ENCODE data around the gene RAB11B.
"Not testable (repeated sequence)": the region's sequence is repeated elsewhere in the genome, so short reads cannot be mapped to it uniquely, and the experiment has no call there.

RAB11B gene

DNA sequence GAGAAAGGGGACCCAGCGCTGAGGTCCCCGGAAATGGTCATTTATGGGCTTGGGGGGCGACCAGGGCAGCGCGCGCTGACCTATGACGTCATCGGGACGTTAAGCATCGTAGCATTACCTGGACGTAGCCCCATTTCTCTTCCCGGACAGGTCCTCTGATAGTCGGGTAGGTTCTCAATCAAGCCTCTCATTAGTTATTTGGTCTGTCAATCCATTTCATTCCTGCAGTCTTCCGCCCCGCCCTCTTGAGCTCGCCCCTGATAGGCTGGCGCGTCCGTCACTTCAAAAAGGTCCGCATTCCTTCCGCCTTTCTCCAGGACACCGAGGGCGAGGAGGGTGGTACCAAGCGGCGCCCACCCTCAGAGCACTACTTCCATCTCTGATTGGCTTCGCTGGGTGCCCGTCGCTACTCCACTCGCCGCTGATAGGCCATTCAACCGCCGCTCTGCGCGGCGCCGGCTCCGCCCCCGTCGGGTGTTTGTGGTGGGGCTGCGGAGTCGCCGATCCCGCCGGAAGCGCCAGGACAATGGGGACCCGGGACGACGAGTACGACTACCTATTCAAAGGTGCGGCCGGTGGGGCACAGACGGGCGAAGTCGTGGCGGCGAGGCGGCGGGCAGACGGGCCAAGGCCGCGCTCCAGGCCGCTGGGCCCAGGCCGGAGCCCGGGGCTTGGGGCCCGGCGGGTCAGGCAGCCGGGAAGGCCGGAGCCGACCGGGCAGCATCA is at the start of gene RAB11B:
Gene RAB11B (plus strand): TSS at position 470 of the 726 bp plus-strand sequence. CDS start 57 bp downstream, at position 527.
- H3K4me3 ChIP-seq (ENCODE audit: low read depth, low read length): peak within 1 kb of the TSS; percentile 65
- peak; percentile 99 for DNase-seq (ENCODE audit: low read depth)
- TF ChIP-seq, protein P1, sequence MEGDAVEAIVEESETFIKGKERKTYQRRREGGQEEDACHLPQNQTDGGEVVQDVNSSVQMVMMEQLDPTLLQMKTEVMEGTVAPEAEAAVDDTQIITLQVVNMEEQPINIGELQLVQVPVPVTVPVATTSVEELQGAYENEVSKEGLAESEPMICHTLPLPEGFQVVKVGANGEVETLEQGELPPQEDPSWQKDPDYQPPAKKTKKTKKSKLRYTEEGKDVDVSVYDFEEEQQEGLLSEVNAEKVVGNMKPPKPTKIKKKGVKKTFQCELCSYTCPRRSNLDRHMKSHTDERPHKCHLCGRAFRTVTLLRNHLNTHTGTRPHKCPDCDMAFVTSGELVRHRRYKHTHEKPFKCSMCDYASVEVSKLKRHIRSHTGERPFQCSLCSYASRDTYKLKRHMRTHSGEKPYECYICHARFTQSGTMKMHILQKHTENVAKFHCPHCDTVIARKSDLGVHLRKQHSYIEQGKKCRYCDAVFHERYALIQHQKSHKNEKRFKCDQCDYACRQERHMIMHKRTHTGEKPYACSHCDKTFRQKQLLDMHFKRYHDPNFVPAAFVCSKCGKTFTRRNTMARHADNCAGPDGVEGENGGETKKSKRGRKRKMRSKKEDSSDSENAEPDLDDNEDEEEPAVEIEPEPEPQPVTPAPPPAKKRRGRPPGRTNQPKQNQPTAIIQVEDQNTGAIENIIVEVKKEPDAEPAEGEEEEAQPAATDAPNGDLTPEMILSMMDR (IDR thresholded peaks at IDR 0.05; ENCODE audit: low read depth, low read length, missing control alignments): no peak
- in situ Hi-C loops (cut with HindIII; ENCODE audit: low sequenced_read_pairs): no loop called here

- in situ Hi-C loops (cut with HindIII; ENCODE audit: low sequenced_read_pairs); DNase-seq (ENCODE audit: low read depth); H3K4me3 ChIP-seq (ENCODE audit: low read depth, low read length): not testable (repeated sequence)
These were observed 48.7 kb upstream of the RAB11B start for GRCh38 chr19:8341504-8341903.

- no peak overlapping the region for H3K4me3 ChIP-seq (ENCODE audit: low read depth, low read length)
- TF ChIP-seq, protein P1 (IDR thresholded peaks at IDR 0.05; ENCODE audit: low read depth, low read length, missing control alignments): no peak
- no peak for DNase-seq (ENCODE audit: low read depth)
- in situ Hi-C loops (cut with HindIII; ENCODE audit: low sequenced_read_pairs): no loop called here
These were observed 47.9 kb upstream of the RAB11B start for GRCh38 chr19:8342316-8342683.

- in situ Hi-C loops (cut with HindIII; ENCODE audit: low sequenced_read_pairs): no loop called here
- TF ChIP-seq, protein P1 (IDR thresholded peaks at IDR 0.05; ENCODE audit: low read depth, low read length, missing control alignments): no peak
- peak; percentile 66 for DNase-seq (ENCODE audit: low read depth)
- peak within 1 kb of the TSS; percentile 30 for H3K4me3 ChIP-seq (ENCODE audit: low read depth, low read length)
These were observed 47.3 kb upstream of the RAB11B start, which contains the start of gene KANK3 for GRCh38 chr19:8342684-8343482. KANK3 (minus strand) TSS chr19:8343262; CDS start chr19:8337828, 5,434 bp downstream.

DNA sequence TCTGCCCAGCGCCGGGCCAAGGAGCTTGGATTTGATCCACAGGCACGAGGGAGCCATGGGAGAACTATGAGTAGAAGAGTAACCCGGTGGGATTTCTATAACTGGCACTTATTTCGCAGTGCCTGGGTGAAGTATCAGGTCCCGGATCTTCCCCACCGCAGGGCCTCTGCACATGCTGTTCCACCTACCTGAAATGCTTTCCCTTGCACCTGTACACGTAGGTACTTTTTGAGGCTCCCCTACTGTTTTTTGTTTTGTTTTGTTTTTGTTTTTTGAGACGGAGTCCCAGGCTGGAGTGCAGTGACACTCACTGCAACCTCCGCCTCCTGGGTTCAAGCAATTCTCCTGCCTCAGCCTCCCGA is 46.7 kb upstream of the RAB11B start:
- DNase-seq (ENCODE audit: low read depth): no peak
- no peak overlapping the region for H3K4me3 ChIP-seq (ENCODE audit: low read depth, low read length)
- TF ChIP-seq, protein P1 (IDR thresholded peaks at IDR 0.05; ENCODE audit: low read depth, low read length, missing control alignments): no peak
- in situ Hi-C loops (cut with HindIII; ENCODE audit: low sequenced_read_pairs): no loop called here

GRCh38 chr19:8349629-8350372 is 40.4 kb upstream of the RAB11B start:
- in situ Hi-C loops (cut with HindIII; ENCODE audit: low sequenced_read_pairs); DNase-seq (ENCODE audit: low read depth); H3K4me3 ChIP-seq (ENCODE audit: low read depth, low read length): not testable (repeated sequence)

GRCh38 chr19:8352134-8352827 is 37.9 kb upstream of the RAB11B start:
- in situ Hi-C loops (cut with HindIII; ENCODE audit: low sequenced_read_pairs): no loop called here
- DNase-seq (ENCODE audit: low read depth): no peak
- no peak overlapping the region for H3K4me3 ChIP-seq (ENCODE audit: low read depth, low read length)
- TF ChIP-seq, protein P1 (IDR thresholded peaks at IDR 0.05; ENCODE audit: low read depth, low read length, missing control alignments): no peak

DNA sequence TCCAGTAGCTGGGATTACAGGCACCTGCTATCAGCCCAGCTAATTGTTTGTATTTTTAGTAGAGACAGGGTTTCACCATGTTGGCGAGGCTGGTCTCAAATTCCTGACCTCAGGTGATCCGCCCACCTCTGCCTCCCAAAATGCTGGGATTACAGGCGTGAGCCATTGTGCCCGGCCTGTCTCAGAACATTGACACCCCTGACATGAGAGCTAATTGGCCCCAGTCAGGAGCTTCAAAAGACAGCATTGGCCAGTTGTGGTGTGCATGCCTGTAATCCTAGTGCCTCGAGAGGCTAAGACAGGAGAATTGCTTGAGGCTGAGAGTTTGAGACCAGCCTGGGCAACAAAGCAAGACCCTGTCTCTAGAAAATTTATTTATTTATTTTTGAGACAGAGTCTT is 37.3 kb upstream of the RAB11B start:
- DNase-seq (ENCODE audit: low read depth); H3K4me3 ChIP-seq (ENCODE audit: low read depth, low read length); in situ Hi-C loops (cut with HindIII; ENCODE audit: low sequenced_read_pairs): not testable (repeated sequence)

Data from astrocyte of the cerebellum (primary cell).